K562 (cell line): ENCODE data around the gene ZKSCAN8. TPM values are rescaled to one million over a fixed set of nuclear protein-coding genes. Genes with fewer than 3 reads are reported as not detected.
A peak's percentile ranks its signal among the peaks of the same experiment; 100 is the strongest.

Experiments
- ATAC-seq: fragments of 200-7000 bp; cut with Tn5 transposase; 3 replicates; pipeline ENCODE4 v1.9.1; 2020; ENCODE audit warnings: moderate library complexity
- BruUV-seq: library from RNA; stranded (reverse); fragments of 400-500 nt; replicated peaks from 2 replicates; lab custom pipeline; 2021; lab: Mats Ljungman, UMichigan
- CTCF ChIA-PET: fragments of 300-600 bp; formaldehyde crosslinking; extraction: SDS; loops from one replicate; lab custom pipeline; 2021; ENCODE audit warnings: low intra/inter-chr PET ratio; lab: Yijun Ruan, JAX
- POLR2A ChIA-PET: fragments of 300-600, 350-650 bp; sonication (Branson Sonifier 250); formaldehyde crosslinking; extraction: SDS; loops from one replicate; lab custom pipeline; 2021; ENCODE audit warnings: antibody characterized with exemption, inconsistent platforms; lab: Yijun Ruan, JAX
- DNase-seq, 4 experiments: peaks; one replicate each; pipeline versions ENCODE4 v3.0.0 to v3.0.0-alpha.2; 2011 to 2018; ENCODE audit warnings: low spot score in 3 of 4, mixed read lengths in 3 of 4; ENCODE audit errors: extremely low read depth in 1 of 4
- FAIRE-seq: peaks from 2 replicates; lab custom pipeline; 2011; peaks lifted over from hg19 to GRCh38; lab: Jason Lieb, UNC
- H2AFZ ChIP-seq: 2 replicates; pipeline ENCODE4 v1.6.0; 2011; ENCODE audit warnings: low read depth, low read length, control low read depth, inconsistent platforms
- H3K27ac ChIP-seq: fragments of 200-600 bp; 3 replicates; pipeline ENCODE4 v1.8.0; 2011; ENCODE audit warnings: low read depth, mild to moderate bottlenecking, control low read depth, inconsistent platforms, low read length, moderate library complexity, mixed read lengths; ENCODE audit errors: extremely low read depth
- H3K27me3 ChIP-seq, 2 experiments: fragments of 300-600 bp in 1 of 2; 2 replicates in 1 of 2; 3 replicates in 1 of 2; pipeline versions ENCODE4 v1.6.0 to v1.8.0; 2011; ENCODE audit warnings: inconsistent platforms in 2 of 2, low read length in 2 of 2, mild to moderate bottlenecking in 1 of 2, mixed read lengths in 1 of 2, moderate library complexity in 1 of 2; ENCODE audit not compliant: control insufficient read depth in 2 of 2, insufficient read depth in 2 of 2
- H3K36me3 ChIP-seq: fragments of 300-600 bp; 3 replicates; pipeline ENCODE4 v1.8.0; 2011; ENCODE audit warnings: mild to moderate bottlenecking, low read length, inconsistent platforms; ENCODE audit not compliant: control insufficient read depth, insufficient read depth
- H3K4me1 ChIP-seq, 2 experiments: fragments of 200-600 bp in 1 of 2; replicated peaks in 1 of 2; 2 replicates in 1 of 2; 3 replicates in 1 of 2; pipeline versions ENCODE4 v1.5.1 to v1.8.0; 2011; ENCODE audit warnings: inconsistent platforms in 2 of 2, low read length in 2 of 2, mild to moderate bottlenecking in 1 of 2, mixed read lengths in 1 of 2, moderate library complexity in 1 of 2; ENCODE audit not compliant: control insufficient read depth in 2 of 2, insufficient read depth in 2 of 2
- H3K4me2 ChIP-seq: 2 replicates; pipeline ENCODE4 v1.6.1; 2011; ENCODE audit warnings: low read length, control low read depth, inconsistent platforms, mixed read lengths; ENCODE audit not compliant: insufficient read depth
- H3K4me3 ChIP-seq: fragments of 200-600 bp; sonication (generic), shearing (Covaris generic); 2 replicates; pipeline ENCODE4 v1.5.1; 2016; ENCODE audit warnings: control low read depth, inconsistent platforms
- H3K79me2 ChIP-seq: fragments of 200-600 bp; 3 replicates; pipeline ENCODE4 v1.8.0; 2011; ENCODE audit warnings: low read length, inconsistent platforms; ENCODE audit not compliant: control insufficient read depth, insufficient read depth
- H3K9ac ChIP-seq, 2 experiments: 2 replicates each; pipeline versions ENCODE4 v1.6.0 to v1.6.1; 2011; ENCODE audit warnings: low read depth in 2 of 2, low read length in 2 of 2, control low read depth in 1 of 2, inconsistent platforms in 1 of 2, mild to moderate bottlenecking in 1 of 2, mixed read lengths in 1 of 2; ENCODE audit not compliant: insufficient read depth in 1 of 2
- H3K9me1 ChIP-seq: one replicate; pipeline ENCODE4 v1.6.0; 2011; ENCODE audit warnings: inconsistent platforms, mild to moderate bottlenecking, low read length, moderate library complexity; ENCODE audit not compliant: control insufficient read depth, insufficient read depth
- H3K9me3 ChIP-seq: replicated peaks from 2 replicates; pipeline ENCODE4 v1.5.1; 2011; ENCODE audit warnings: low read depth, low read length, inconsistent platforms; ENCODE audit not compliant: control insufficient read depth, insufficient read depth
- H4K20me1 ChIP-seq: replicated peaks from 2 replicates; pipeline ENCODE4 v1.6.1; 2011; ENCODE audit warnings: low read length, inconsistent platforms, mixed read lengths; ENCODE audit not compliant: control insufficient read depth, insufficient read depth
- CBFA2T2 ChIP-seq: fragments of 450-650 bp; conservative IDR thresholded peaks from 2 replicates; pipeline ENCODE4 v1.6.1; 2017; ENCODE audit warnings: mild to moderate bottlenecking
- DDX20 ChIP-seq: fragments of 450-650 bp; IDR thresholded peaks from 2 replicates; pipeline ENCODE4 v1.6.1; 2016; ENCODE audit warnings: missing genetic modification characterization, low read depth, mild to moderate bottlenecking, missing compliant biosample characterization, moderate library complexity
- ELF2 ChIP-seq: fragments of 250-450 bp; sonication (Bioruptor Pico); IDR thresholded peaks from 2 replicates; pipeline ENCODE4 v1.5.0; 2021; ENCODE audit warnings: mild to moderate bottlenecking
- KLF6 ChIP-seq: fragments of 250-450 bp; sonication (Bioruptor Pico); IDR thresholded peaks from 2 replicates; pipeline ENCODE4 v1.4.0; 2020; ENCODE audit warnings: mild to moderate bottlenecking, moderate library complexity, borderline replicate concordance
- LARP7 ChIP-seq: fragments of 450-650 bp; IDR thresholded peaks from 2 replicates; pipeline ENCODE4 v1.6.1; 2016
- MEF2D ChIP-seq: conservative IDR thresholded peaks from 2 replicates; pipeline ENCODE4 v1.6.1; 2016; ENCODE audit warnings: low read depth, missing genetic modification characterization, missing compliant biosample characterization
- NR2C2 ChIP-seq, 2 experiments: fragments of 200-800 bp in 1 of 2; sonication (Bioruptor generic) in 1 of 2; sonication (generic) in 1 of 2; formaldehyde crosslinking in 1 of 2; IDR thresholded peaks; 2 replicates each; pipeline versions ENCODE4 v1.6.1 to v1.8.0; 2016 to 2022; ENCODE audit warnings: mild to moderate bottlenecking in 1 of 2, missing compliant biosample characterization in 1 of 2, missing genetic modification characterization in 1 of 2, missing genetic modification reagents in 1 of 2
- PML ChIP-seq: IDR thresholded peaks from 2 replicates; pipeline ENCODE4 v1.6.1; 2012; ENCODE audit warnings: low read length, inconsistent platforms
- POLR2AphosphoS2 ChIP-seq: IDR thresholded peaks from 2 replicates; pipeline ENCODE4 v1.6.1; 2012; ENCODE audit warnings: low read length, improper control_type of control experiment
- POU5F1 ChIP-seq: fragments of 150-350 bp; IDR thresholded peaks from 2 replicates; pipeline ENCODE4 v1.6.1; 2014; ENCODE audit warnings: borderline replicate concordance, low read length, low read depth, mild to moderate bottlenecking; ENCODE audit not compliant: partially characterized antibody
- PRPF4 ChIP-seq: fragments of 200-400 bp; formaldehyde crosslinking; IDR thresholded peaks from one replicate; pipeline ENCODE4 v1.6.1; 2017; ENCODE audit warnings: low read length, low read depth, mild to moderate bottlenecking; ENCODE audit not compliant: insufficient read depth, poor library complexity, severe bottlenecking
- RBM22 ChIP-seq: fragments of 200-400 bp; formaldehyde crosslinking; IDR thresholded peaks from 2 replicates; pipeline ENCODE4 v1.6.1; 2018; ENCODE audit warnings: low read length, low read depth; ENCODE audit not compliant: poor library complexity, severe bottlenecking
- SIRT6 ChIP-seq: IDR thresholded peaks from one replicate; pipeline ENCODE4 v1.6.1; 2012; ENCODE audit warnings: low read depth, mild to moderate bottlenecking, control low read depth, inconsistent platforms, low read length, moderate library complexity
- SMARCB1 ChIP-seq: IDR thresholded peaks from 2 replicates; pipeline ENCODE4 v1.6.1; 2011; ENCODE audit warnings: improper control_type of control experiment, low read depth; ENCODE audit not compliant: insufficient read length
- XRCC5 ChIP-seq: fragments of 200-400 bp; formaldehyde crosslinking; IDR thresholded peaks from 2 replicates; pipeline ENCODE4 v1.6.1; 2017; ENCODE audit warnings: low read depth, mild to moderate bottlenecking, low read length
- ZNF644 ChIP-seq: fragments of 200-800 bp; sonication (Bioruptor generic); IDR thresholded peaks from 2 replicates; pipeline ENCODE4 v1.6.1; 2016; ENCODE audit warnings: low read depth, missing genetic modification characterization, missing compliant biosample characterization
- WGBS: fragments of 100-300 bp; shearing (Covaris generic); methylation state at CpG from one replicate; pipeline ENCODE4 v1.1.6; 2016; ENCODE audit warnings: low coverage, mixed read lengths; ENCODE audit not compliant: insufficient coverage; ENCODE audit errors: missing lambda C conversion rate; 5-methylcytosine and 5-hydroxymethylcytosine counted together
- in situ Hi-C: fragments of 300-500 bp; cut with MboI; formaldehyde crosslinking; loops from 4 replicates; pipeline ENCODE4 v1.15.0; 2018; ENCODE audit warnings: inconsistent platforms, mixed read lengths
- intact Hi-C: fragments of 100-400 bp; cut with micrococcal nuclease; formaldehyde crosslinking; loops from 2 replicates; pipeline ENCODE4 v1.14.2; 2022
- polyA plus RNA-seq, 8 experiments: library from polyadenylated mRNA; depleted of rRNA in 4 of 8; stranded (reverse) in 5 of 8; unstranded in 3 of 8; fragments of >200 nt; fragmentation: Nextera tagmentation in 2 of 8; fragmentation: Illumina TruSeq in 1 of 8; extraction: Ambion mirVana in 2 of 8; extraction: Trizol in 1 of 8; gene quantifications; 2 replicates each; pipeline versions ENCODE4 v1.2.1 to v1.2.3, GENCODE V29; 2011 to 2014; ENCODE audit warnings: inconsistent platforms in 1 of 8, missing spikeins in 1 of 8
- total RNA-seq, 7 experiments: library from RNA; depleted of rRNA in 6 of 7; stranded (reverse); fragments of >200 nt in 6 of 7; fragmentation: Illumina TruSeq in 2 of 7; extraction: Trizol in 2 of 7; gene quantifications; 2 replicates each; pipeline versions ENCODE4 v1.2.1 to v1.2.3, GENCODE V29; 2011 to 2021; ENCODE audit warnings: low replicate concordance in 1 of 7
- TF ChIP-seq, protein P1 (sequence below): sonication (generic); formaldehyde crosslinking; IDR thresholded peaks from 2 replicates; pipeline ENCODE4 v1.8.0; 2022; ENCODE audit warnings: mild to moderate bottlenecking, low read depth, missing genetic modification reagents
- TF ChIP-seq, protein P2 (sequence below), 2 experiments: fragments of 450-650 bp; IDR thresholded peaks; 2 replicates each; pipeline ENCODE4 v1.6.1; 2016
- TF ChIP-seq, protein P3 (sequence below): fragments of 250-450 bp; sonication (Bioruptor Pico); IDR thresholded peaks from 2 replicates; pipeline ENCODE4 v1.9.0; 2021; ENCODE audit warnings: mild to moderate bottlenecking

Gene ZKSCAN8
- total and polyA plus RNA-seq, 9 of the 15 experiments (the other 6 are each of a cell fraction or from before 2014, with no cell fraction given): 3.3 to 37.7 (median 21.7) TPM

DNA sequence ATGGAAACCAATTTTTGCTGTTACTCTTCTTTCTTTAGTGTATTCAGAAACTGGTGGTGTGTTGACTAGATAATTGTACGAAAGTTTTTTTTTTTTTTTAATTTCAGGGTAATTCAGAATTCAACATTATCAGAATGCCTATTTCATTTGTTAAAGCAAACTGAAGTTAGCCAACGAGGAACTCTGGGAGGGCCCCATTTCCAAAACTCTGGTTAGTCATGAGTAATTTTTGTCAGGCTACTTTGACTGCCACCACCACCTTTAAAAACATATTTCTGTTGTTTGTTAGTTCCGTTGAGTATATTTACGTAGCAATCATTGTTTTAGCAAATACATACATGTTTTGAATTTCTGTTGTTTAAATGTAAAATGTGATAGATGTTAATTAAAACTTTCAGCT lies 763 bp downstream of the ZKSCAN8 start:
- POLR2A ChIA-PET: interaction anchor here (1.4 to 3.9 kb wide), 8 partner anchors 10 to 347 kb away, joined by 4 to 50 read pairs (median 10); partner anchors contain the start of gene ZSCAN31
- WGBS: 0% methylated on average over 4 of the region's 4 CpGs
- TF ChIP-seq, protein P1, sequence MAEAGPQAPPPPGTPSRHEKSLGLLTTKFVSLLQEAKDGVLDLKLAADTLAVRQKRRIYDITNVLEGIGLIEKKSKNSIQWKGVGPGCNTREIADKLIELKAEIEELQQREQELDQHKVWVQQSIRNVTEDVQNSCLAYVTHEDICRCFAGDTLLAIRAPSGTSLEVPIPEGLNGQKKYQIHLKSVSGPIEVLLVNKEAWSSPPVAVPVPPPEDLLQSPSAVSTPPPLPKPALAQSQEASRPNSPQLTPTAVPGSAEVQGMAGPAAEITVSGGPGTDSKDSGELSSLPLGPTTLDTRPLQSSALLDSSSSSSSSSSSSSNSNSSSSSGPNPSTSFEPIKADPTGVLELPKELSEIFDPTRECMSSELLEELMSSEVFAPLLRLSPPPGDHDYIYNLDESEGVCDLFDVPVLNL (CRISPR knock-in tag): no peak
- peak; percentile 16 for TF ChIP-seq SMARCB1
- no peak for TF ChIP-seq RBM22
- no peak for TF ChIP-seq LARP7
- no peak for TF ChIP-seq DDX20 (tag)
- TF ChIP-seq, protein P2, sequence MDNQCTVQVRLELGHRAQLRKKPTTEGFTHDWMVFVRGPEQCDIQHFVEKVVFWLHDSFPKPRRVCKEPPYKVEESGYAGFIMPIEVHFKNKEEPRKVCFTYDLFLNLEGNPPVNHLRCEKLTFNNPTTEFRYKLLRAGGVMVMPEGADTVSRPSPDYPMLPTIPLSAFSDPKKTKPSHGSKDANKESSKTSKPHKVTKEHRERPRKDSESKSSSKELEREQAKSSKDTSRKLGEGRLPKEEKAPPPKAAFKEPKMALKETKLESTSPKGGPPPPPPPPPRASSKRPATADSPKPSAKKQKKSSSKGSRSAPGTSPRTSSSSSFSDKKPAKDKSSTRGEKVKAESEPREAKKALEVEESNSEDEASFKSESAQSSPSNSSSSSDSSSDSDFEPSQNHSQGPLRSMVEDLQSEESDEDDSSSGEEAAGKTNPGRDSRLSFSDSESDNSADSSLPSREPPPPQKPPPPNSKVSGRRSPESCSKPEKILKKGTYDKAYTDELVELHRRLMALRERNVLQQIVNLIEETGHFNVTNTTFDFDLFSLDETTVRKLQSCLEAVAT (IDR thresholded peaks at IDR 0.05): 0 out of 4 replicates have a peak, but pooled peaks of 1 of the 2 experiments have one; percentile 12
- no peak for TF ChIP-seq MEF2D (tag)
- TF ChIP-seq POLR2AphosphoS2: no peak
- TF ChIP-seq PML: no peak
- TF ChIP-seq, protein P3, sequence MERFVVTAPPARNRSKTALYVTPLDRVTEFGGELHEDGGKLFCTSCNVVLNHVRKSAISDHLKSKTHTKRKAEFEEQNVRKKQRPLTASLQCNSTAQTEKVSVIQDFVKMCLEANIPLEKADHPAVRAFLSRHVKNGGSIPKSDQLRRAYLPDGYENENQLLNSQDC (CRISPR knock-in tag): no peak
- no peak for TF ChIP-seq ZNF644 (tag)
- no peak for TF ChIP-seq CBFA2T2
- no peak for TF ChIP-seq KLF6 (CRISPR knock-in tag)
- no peak for TF ChIP-seq POU5F1
- TF ChIP-seq XRCC5: no peak
- no peak for TF ChIP-seq SIRT6
- TF ChIP-seq ELF2 (CRISPR knock-in tag): 0 out of 2 replicates have a peak, but pooled peaks have one; percentile 48
- TF ChIP-seq PRPF4: no peak
- no peak for TF ChIP-seq NR2C2 (CRISPR knock-in tag; IDR thresholded peaks at IDR 0.05)
- peak; percentile 14; the same call in 1 of the 2 replicates for TF ChIP-seq NR2C2 (tag; IDR thresholded peaks at IDR 0.05)

More for the DNA sequence above, 763 bp downstream of the ZKSCAN8 start:
- FAIRE-seq: no peak
- no peak for ATAC-seq
- Histone ChIP-seq H3K36me3 (peaks cover 28% of the 10 kb centered on the region), H3K9me3 (no peaks in the 10 kb centered on the region), H3K4me3 (peak overlapping the region; percentile 72), H3K4me2 (peak overlapping the region; percentile 91), H3K9ac (peak overlapping the region in 1 of 2 experiments; percentile 82; a peak in 3 of 4 replicates), H3K4me1 (peaks cover 8 to 17% of the 10 kb centered on the region in 2 experiments; a peak in 4 of 5 replicates), H3K27me3 (no peaks in the 10 kb centered on the region), H4K20me1 (no peaks in the 10 kb centered on the region), H3K79me2 (peaks cover 47% of the 10 kb centered on the region), H2AFZ (peak overlapping the region; percentile 98; the same call in 1 of the 2 replicates), H3K9me1 (no peaks in the 10 kb centered on the region), H3K27ac (peak overlapping the region; percentile 79)
- BruUV-seq: no TSS peak
- intact Hi-C loops (no loop called here), in situ Hi-C loops (no loop called here)
- DNase-seq: no peak
- CTCF ChIA-PET: no interaction called here
